ENCODE data around the gene ADCY5.
A peak's percentile ranks its signal among the peaks of the same experiment; 100 is the strongest.

Gene ADCY5

DNA sequence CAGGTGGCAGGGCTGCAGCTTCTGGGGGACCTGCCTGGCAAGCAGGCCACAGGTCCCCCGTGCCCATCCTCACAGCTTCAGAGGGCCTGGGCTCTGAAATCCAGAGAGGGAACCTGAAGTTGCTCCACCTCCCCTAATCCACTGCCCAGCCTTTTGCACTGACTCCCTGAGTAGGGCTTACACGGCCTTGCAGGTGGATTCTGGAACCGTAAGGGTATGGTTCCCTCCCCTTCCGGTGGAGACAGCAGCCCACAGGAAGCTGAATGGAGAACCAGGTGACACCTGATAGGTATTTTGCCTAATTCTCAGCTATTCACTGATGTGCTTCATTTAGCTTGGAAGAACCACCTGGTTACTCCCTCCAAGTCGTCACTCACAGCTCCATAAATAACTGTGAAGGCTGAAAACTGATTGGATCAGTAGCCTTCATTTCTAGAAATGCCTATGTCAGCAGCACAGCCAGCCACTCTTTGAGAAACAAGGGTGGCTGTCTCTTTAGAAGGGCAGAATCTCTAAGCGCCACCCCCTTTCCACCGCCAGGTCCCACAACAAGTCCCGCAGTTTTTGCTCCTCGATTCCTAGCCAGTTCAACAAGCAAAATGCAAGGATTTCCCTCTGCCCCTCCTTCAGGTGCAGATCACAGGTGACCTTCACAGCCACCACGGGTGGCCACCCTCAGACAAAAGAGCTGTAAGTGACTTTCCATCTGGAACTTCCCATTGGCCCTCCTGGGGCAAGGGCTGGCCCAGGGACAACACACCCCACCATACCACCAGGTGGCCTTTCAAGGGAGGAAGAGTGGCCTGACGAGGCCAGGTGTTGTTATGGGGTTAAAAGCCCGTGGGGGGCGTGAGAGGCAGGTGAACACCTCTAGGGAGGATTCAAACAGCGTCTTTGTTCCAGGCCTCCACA lies 134.3 kb downstream of the ADCY5 start:
- no peak for DNase-seq (ENCODE audit: low read depth)
- H3K4me3 ChIP-seq (ENCODE audit: low read depth, low read length): no peak overlapping the region
- TF ChIP-seq, protein P1, sequence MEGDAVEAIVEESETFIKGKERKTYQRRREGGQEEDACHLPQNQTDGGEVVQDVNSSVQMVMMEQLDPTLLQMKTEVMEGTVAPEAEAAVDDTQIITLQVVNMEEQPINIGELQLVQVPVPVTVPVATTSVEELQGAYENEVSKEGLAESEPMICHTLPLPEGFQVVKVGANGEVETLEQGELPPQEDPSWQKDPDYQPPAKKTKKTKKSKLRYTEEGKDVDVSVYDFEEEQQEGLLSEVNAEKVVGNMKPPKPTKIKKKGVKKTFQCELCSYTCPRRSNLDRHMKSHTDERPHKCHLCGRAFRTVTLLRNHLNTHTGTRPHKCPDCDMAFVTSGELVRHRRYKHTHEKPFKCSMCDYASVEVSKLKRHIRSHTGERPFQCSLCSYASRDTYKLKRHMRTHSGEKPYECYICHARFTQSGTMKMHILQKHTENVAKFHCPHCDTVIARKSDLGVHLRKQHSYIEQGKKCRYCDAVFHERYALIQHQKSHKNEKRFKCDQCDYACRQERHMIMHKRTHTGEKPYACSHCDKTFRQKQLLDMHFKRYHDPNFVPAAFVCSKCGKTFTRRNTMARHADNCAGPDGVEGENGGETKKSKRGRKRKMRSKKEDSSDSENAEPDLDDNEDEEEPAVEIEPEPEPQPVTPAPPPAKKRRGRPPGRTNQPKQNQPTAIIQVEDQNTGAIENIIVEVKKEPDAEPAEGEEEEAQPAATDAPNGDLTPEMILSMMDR (conservative IDR thresholded peaks at IDR 0.05; ENCODE audit: low read depth, low read length): no peak

DNA sequence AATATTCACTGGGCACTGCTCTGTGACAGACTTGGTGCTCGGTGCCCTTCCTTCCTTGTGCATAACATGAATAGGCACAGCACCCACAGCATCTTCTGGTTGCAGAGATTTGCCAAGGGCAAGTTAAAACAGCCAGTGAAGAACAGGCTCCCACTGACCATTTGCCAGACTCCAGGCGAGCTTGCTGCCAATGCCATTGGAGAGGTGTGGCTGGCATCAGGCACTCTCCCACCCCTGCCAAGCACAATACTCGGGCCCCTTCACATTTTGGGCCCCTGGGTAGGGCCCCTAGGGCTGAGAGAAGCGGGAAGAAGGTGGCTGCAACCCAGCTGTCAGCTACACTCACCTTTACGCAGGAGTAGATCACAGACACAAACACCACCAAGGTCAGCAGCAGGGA lies 135.0 kb downstream of the ADCY5 start:
- DNase-seq (ENCODE audit: low read depth): no peak
- TF ChIP-seq, protein P1 (conservative IDR thresholded peaks at IDR 0.05; ENCODE audit: low read depth, low read length): no peak
- H3K4me3 ChIP-seq (ENCODE audit: low read depth, low read length): no peak overlapping the region

DNA sequence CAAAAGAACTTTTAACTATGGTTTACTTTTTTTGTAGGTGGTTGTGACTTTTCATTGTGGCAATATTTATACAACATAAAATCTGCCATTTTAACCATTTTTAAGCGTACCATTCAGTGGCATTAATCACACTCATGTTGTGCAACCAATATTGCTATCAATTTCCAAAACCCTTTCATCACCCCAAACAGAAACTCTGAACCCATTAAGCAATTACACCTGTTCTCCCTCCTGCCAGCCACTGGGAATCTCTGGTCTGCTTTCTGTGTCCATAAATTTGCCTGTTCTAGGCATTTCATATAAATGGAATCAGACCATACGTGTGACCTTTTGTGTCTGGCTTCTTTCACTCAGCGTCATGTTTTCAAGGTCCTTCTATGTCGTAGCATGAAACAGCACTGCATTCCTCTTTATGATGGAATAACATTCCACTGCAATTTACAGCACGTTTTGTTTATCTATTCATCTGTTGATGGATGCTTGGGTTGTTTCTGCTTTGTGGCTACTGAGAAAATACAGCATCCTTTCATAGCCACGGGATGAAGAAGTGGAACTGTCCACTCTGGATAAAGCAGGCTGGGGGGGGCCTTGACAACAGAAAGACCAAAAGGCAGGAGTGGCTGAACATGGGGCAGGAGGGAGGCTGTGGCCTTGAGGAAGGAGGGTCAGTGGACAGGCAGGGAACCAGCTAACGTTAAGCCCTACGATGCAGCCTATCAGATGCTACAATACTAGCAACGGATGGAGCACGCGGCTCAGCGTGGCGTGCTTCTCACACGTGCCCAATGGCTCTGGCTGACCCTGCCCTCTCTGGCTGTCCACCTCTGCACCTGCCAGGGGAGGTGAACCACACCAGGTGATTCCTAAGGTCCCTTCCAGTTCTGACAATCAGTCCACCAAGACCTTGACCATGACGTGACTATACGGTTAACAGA lies 136.3 kb downstream of the ADCY5 start:
- H3K4me3 ChIP-seq (ENCODE audit: low read depth, low read length): no peak overlapping the region
- peak; percentile 2 for DNase-seq (ENCODE audit: low read depth)
- TF ChIP-seq, protein P1 (conservative IDR thresholded peaks at IDR 0.05; ENCODE audit: low read depth, low read length): no peak

DNA sequence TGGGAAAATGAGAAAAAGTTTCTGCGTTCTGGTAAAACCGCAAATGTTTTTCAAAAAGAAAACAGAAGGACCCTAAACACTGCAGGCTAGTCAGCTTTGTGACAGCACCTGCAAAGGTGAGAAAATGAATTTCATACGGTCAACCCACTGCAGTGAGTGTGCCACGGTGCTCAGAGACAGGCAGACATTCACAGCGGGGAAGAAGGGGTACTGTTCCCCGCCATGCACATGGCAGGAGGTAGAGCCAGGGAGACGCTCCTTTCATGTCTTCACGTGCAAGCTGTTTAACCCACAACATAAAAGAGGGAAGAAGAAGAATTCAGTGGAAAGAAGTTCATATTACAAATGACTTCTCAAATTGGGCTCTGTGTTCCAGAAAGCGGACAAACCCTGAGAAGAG lies 137.7 kb downstream of the ADCY5 start:
- DNase-seq (ENCODE audit: low read depth): no peak
- H3K4me3 ChIP-seq (ENCODE audit: low read depth, low read length): no peak overlapping the region
- TF ChIP-seq, protein P1 (conservative IDR thresholded peaks at IDR 0.05; ENCODE audit: low read depth, low read length): no peak

DNA sequence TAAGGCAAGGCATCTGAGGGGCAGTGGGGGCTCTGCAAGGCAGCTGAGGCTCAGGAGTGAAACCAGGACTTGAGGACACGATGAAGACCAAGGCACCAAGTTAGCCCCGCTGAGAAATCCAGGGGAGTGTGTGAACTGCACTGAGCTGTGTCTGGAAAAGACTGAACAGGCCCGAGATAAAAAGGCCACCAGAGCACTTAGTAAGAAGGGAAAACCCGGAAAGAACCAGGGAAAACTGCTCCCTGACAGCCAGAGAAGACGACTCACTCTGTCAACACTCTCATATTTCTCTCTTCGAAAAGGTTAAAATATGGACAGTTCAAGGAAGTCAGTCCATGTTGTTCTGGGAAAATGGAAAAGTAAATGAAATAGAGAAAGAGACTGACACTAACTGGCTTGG lies 138.1 kb downstream of the ADCY5 start:
- DNase-seq (ENCODE audit: low read depth): no peak
- TF ChIP-seq, protein P1 (conservative IDR thresholded peaks at IDR 0.05; ENCODE audit: low read depth, low read length): no peak
- H3K4me3 ChIP-seq (ENCODE audit: low read depth, low read length): no peak overlapping the region

DNA sequence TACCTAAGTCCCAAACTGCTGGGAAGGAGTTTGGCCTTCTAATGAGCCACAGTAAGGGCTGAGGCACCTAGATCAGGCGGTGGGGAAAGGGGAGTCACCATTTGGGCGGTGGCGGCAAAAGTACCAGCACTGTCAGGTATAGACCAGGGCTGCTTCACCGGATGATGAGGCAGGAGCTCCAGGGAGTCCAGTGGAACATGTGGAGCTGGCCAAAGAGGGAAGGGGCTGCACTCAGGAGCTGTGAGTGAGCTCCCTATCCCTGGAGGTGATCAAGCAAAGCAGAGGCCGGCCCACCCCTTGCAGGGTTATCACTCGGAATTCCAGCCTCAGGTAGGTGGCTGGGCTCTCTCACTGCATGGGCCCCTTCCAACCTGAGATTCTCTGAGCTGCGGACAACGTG lies 138.7 kb downstream of the ADCY5 start:
- no peak for DNase-seq (ENCODE audit: low read depth)
- TF ChIP-seq, protein P1 (conservative IDR thresholded peaks at IDR 0.05; ENCODE audit: low read depth, low read length): no peak
- H3K4me3 ChIP-seq (ENCODE audit: low read depth, low read length): no peak overlapping the region
